Transverse colon (tissue), 4 donors: ENCODE results near the gene TMEM151A.

Source experiments
- CTCF ChIP-seq, 5 experiments: fragments of 200-600 bp in 3 of 5; fragments of 450-650 bp in 2 of 5; sonication (generic) in 3 of 5; IDR thresholded peaks; 1 replicate in 2 of 5; 2 replicates in 3 of 5; pipeline ENCODE4 v1.5.1; 2016 to 2017; ENCODE audit warnings: antibody characterized with exemption in 5 of 5, inconsistent platforms in 3 of 5, mild to moderate bottlenecking in 2 of 5, moderate library complexity in 1 of 5
- EP300 ChIP-seq: sonication (generic); formaldehyde crosslinking; IDR thresholded peaks from one replicate; pipeline ENCODE4 v1.6.1; 2017; ENCODE audit warnings: antibody characterized with exemption, low read depth
- POLR2A ChIP-seq: fragments of 450-650 bp; IDR thresholded peaks from one replicate; pipeline ENCODE4 v1.6.1; 2016; ENCODE audit warnings: antibody characterized with exemption, mild to moderate bottlenecking, moderate library complexity
- POLR2AphosphoS5 ChIP-seq, 3 donors: sonication (generic); formaldehyde crosslinking; IDR thresholded peaks; one replicate each; pipeline ENCODE4 v1.6.1; 2016; ENCODE audit warnings: antibody characterized with exemption in 3 of 3

GRCh38 chr11:66293777-66294625 lies 2.3 kb downstream of the TMEM151A start:
- no peak for TF ChIP-seq CTCF (IDR thresholded peaks at IDR 0.05)
- TF ChIP-seq POLR2AphosphoS5 (IDR thresholded peaks at IDR 0.05) = no peak
- TF ChIP-seq POLR2A = no peak
- no peak for TF ChIP-seq EP300
